ENCODE results near the gene PLXNA4.

GRCh38 chr7:132150711-132151110 lies 425.6 kb downstream of the PLXNA4 start:
- TF ChIP-seq CTCF (IDR thresholded peaks at IDR 0.05): no peak
- TF ChIP-seq POLR2A (IDR thresholded peaks at IDR 0.05): no peak
